ENCODE measurements around the gene OMP.

Gene OMP

DNA sequence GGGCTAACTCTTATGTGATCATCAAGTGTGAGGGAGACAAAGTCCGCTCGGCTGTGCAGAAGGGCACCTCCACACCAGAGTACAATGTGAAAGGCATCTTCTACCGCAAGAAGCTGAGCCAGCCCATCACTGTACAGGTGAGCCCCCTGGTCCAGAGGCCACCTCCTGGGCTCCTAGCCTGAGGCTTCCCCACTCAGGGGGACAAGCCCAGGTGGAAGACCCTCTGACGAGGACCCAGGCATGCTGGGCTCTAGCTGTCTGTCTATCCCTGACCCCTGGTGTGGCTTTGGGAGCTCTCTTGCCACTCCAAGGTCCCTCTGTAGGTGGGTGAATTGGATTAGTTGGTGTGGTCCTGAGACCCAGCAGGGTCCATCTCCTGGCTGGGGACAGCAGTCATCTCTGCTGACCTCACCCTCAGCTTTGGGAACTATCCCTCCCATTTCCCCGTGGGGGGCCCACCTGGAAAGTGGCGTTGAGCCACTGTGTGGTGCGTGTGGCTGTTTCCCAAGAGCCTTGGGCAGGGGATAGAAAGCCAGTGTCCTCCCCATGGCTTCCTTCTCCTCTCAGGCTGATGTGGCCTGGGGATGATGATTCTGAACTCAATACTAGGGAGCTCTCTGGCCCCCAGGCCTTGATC, 20.1 kb downstream of the OMP start:
- DNase-seq (ENCODE audit: low read depth, low spot score) = no peak

DNA sequence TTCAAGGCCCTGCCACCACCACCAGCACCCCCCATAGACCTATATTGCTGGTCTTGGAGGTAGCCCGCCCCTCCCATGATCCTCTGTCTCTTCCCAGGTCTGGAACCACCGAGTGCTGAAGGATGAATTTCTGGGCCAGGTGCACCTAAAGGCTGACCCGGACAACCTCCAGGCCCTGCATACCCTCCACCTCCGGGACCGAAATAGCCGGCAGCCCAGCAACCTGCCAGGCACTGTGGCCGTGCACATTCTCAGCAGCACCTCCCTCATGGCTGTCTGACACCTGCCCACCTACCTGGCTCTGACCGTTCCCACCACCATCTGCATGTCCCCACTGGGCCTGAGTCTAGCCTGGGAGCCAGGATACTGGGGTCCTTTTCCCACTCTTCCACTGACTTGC, 21.0 kb downstream of the OMP start:
- no peak for DNase-seq (ENCODE audit: low read depth, low spot score)

DNA sequence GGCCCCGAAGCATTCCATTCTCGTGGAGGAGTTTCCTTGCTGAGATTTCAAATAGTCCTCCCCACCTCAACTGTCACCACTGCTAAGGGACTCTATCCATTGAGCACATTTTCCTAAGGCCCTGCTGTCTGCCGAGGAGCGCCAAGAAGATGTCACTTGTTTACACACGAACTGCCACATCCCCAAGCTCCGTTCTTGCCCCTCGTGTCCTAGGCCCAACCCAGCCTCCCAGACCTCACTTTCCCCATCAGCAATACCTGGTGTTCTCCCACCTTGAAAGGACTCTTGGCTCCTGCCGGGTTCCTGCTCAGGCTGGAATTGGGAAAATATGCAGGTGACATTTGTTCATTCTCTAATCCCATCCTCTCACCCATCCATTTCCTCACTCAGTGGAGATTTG, 21.4 kb downstream of the OMP start:
- no peak for DNase-seq (ENCODE audit: low read depth, low spot score)

DNA sequence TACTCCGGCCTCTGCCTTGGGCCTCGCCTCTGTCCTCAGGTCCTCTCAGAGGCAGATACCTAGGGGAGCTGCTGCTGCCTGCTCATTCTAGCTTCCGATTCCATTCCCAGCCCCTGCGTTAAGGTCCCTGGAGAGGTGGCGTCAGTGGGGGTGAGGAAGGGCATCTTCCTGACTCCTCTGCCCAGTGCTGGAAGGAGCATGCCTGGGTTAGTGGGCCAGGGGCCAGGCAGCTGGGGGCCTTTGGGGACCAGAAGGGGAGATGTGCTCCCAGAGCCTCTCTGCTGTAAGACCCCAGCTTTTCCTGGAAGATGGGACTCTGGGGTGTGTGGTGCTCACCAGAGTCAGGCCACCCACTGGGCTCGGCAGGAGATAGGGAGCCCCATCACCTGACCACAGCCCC, 21.8 kb downstream of the OMP start:
- DNase-seq (ENCODE audit: low read depth, low spot score) = no peak

DNA sequence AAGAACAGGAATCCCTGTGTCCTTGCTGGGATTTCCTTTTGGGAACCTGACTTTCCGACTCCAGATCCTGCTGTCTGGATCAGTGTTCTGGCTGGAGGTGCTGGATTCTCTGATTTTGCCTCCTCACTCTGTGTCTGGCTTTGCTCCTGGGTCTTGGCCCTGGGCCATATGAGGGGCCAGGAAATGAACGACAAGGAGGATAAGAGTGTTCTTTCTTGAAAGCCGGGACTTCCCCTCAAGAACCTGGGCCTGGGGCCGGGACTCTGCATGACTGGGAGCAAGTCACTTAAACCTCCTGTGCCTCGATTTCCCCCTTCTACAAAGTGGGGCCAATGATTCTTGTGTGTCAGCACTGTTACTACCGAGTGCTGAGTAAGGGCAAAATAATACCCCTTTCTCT, 22.6 kb downstream of the OMP start:
- no peak for DNase-seq (ENCODE audit: low read depth, low spot score)

DNA sequence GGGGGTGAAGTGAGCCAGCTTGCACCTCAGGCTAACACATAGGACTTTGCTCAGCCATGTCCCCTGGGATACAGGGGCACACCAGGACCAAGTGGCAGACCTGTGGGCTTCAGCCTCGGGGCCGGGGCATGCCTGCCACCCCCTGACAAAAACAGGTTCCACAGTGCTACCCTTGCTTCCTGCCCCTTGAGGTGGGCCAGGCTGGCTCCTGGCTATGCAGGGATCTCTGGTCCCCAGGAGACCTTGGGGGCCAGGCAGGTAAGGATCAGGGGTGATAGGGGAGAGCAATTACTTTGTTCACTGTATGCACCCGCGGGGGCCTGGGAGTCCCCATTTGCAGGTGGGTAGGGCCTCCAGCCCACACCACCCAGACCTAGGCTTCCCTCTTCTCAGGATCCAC, 23.1 kb downstream of the OMP start:
- DNase-seq (ENCODE audit: low read depth, low spot score) = no peak

DNA sequence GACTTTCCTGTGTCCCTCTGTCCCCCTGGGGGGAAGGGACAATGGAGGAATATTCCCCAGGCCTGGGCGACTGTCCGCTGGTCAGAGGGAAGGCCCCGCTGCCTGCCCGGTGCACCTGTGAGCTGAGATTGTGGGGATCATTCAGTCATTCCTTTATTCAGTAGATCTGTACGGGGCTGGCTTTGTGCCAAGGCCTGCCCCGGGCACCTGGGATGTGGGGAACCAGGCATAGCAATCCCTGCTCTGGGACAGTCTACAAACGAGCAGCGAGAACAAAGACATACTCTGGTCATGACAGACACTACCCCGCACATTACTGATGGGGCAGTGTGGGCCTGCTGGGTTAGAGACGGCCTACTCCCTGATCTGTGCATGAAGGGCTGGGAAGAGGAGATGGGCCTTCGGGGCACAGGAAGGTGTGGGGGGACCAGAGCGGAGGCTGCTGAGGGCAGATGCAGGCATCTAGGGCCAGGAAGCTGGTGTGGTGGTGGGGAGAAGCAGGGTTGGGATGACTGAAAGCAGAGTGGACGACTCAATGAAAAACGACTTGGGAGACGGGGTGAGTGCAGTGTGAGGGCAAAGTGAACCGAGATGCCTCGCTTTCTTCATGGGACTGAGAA, 23.6 kb downstream of the OMP start:
- no peak for DNase-seq (ENCODE audit: low read depth, low spot score)

DNA sequence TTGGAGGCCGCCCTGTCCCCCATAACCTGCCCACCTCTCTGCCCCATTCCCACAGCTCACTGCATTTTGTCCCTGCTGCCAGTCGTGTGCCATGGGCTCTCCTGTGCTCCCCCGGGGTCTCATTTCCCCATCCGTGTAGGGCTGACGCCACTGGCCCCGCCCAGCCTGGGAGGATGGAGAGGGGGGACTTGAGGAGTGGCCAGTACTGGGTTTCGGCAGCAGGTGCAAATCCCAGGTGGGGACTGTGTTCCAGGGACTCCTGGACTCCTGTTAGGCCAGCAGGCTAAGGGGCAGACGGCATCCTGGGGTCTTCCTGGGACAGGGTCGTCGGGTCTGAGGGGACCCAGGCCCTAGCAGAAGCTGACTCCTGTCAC, 24.2 kb downstream of the OMP start:
- no peak for DNase-seq (ENCODE audit: low read depth, low spot score)

DNA sequence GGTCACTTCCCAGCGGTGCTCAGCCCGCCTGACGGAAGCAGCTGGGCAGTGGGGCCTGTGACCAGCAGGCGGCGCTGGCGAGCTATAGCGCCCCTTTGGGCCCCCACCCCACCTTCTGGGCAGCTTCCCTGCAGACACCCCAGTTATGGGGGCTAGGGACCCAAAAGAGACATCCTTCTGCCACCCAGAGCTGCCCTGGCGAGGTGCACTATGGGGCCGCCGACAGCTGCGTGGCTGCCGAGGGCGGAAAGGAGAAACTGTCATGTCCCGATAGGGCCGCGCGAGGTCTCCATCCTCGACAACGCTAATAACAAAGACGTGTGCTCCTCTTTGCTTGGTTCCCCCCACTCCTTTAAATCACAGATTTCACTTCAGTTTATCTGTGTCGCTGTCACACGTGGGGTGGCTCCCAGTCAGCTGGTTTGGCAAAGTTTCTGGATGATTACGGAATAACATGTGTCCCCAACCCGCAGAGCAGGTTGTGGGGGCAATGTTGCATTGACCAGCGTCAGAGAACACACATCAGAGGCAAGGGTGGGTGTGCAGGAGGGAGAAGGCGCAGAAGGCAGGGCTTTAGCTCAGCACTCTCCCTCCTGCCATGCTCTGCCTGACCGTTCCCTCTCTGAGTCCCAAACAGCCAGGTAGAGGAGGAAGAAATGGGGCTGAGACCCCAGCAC, 24.7 kb downstream of the OMP start:
- DNase-seq (ENCODE audit: low read depth, low spot score) = peak; percentile 17

DNA sequence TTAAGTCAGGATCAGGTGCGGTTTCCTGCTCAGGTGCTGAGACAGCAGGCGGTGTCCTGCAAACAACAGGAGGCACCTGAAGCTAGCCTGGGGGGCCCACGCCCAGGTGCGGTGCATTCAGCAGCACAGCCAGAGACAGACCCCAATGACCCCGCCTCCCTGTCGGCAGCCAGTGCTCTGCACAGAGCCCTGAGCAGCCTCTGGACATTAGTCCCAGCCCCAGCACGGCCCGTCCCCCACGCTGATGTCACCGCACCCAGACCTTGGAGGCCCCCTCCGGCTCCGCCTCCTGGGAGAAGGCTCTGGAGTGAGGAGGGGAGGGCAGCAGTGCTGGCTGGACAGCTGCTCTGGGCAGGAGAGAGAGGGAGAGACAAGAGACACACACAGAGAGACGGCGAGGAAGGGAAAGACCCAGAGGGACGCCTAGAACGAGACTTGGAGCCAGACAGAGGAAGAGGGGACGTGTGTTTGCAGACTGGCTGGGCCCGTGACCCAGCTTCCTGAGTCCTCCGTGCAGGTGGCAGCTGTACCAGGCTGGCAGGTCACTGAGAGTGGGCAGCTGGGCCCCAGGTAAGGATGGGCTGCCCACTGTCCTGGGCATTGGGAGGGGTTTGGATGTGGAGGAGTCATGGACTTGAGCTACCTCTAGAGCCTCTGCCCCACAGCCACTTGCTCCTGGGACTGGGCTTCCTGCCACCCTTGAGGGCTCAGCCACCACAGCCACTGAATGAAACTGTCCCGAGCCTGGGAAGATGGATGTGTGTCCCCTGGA, 25.5 kb downstream of the OMP start, which contains the start of gene MYO7A:
TSS of gene MYO7A (plus strand) at position 327 of the 772 bp plus-strand sequence. CDS start 2,389 bp downstream, outside the sequence.
- no peak for DNase-seq (ENCODE audit: low read depth, low spot score)

DNA sequence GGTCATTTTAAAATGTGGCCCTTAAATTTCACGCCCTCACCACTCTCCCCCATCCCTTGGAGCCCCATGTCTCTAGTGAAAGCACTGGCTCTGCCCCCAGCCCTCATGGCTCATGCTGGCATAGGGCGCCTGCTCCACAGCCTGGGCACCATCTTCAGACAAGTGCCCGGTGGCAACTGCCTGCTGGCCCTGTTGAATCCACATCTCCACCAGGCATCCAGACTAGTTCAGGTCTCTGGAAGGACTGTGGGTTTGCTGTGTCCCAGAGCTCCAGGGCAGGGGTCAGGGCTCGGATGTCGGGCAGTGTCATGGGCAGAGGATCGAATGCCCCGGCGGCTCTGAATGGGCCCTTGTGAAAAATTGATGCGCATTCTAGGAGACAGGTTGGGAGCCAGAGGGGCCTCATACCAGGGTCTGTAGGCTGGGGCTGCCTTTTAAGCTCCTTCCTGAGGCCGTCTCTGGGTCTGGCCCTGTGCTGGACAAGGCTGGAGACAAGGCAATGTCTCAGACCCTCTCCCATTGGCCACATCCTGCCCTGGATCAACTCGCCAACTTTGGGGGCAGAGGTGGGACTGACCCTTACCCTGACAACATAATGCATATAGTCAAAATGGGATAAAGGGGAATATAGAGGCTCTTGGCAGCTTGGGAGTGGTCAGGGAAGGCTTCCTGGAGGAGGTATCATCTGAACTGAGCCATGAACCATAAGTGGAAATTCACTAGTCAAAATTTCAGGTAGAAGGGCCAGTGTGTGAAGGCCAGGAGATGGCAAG, 26.6 kb downstream of the OMP start:
- DNase-seq (ENCODE audit: low read depth, low spot score) = no peak

DNA sequence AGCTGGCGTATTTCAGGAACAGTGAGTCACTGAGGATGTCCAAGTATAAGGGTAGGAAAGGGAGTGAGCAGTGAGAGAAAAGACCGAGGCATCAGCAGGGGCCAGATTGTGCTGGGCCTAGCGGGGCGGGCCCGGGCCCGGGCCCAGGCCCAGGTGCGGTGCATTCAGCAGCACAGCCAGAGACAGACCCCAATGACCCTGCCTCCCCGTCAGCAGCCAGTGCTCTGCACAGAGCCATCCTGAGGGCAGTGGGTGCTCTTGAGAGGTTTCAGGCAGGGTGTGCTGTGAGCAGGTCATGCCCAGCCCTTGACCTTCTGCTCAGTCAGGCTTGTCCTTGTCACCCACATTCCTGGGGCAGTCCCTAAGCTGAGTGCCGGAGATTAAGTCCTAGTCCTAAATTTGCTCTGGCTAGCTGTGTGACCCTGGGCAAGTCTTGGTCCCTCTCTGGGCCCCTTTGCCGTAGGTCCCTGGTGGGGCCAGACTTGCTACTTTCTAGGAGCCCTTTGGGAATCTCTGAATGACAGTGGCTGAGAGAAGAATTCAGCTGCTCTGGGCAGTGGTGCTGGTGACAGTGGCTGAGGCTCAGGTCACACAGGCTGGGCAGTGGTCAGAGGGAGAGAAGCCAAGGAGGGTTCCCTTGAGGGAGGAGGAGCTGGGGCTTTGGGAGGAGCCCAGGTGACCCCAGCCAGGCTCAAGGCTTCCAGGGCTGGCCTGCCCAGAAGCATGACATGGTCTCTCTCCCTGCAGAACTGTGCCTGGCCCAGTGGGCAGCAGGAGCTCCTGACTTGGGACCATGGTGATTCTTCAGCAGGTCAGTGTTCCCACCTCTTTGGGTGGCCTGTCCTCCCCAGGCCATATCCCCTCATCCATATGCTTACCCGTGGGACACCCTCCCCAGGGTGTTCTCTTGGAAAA, 27.5 kb downstream of the OMP start:
- no peak for DNase-seq (ENCODE audit: low read depth, low spot score)

DNA sequence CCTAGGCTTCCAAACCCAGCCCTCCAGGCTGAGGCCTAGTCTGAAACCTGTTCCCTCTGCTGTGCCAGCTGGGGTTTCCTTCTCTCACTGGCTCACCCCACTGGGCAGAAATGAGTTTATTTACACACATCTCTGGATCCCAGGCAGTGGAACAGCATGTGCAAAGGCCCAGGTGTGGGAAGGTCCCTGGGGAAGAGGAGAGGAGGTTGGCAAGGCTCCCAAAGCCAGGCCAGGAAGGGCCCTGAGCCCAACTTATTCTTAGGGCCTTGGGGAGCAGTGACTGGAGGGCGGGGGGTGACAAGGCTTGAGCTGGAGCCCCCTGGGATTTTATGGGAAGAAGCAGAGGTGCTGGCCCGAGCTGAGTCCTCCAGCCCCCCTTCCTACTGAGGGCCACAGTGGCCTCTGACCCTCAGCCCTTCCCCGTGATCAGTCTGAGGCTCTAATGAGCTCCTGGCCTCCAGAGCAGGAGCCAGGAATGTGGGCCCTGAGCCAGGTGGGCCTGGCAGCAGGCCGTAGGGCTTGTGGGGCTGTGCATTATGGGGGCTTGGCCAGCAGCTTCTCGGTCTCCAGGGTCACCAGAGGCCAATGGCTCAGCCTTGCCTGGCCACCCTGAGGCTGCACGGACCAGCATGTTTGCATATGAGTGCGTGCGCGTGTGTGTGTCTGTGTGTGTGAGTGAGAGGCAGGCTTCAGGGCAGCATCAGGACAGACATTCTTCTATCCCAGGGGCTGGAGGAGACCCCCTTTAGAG, 28.3 kb downstream of the OMP start:
- no peak for DNase-seq (ENCODE audit: low read depth, low spot score)

DNA sequence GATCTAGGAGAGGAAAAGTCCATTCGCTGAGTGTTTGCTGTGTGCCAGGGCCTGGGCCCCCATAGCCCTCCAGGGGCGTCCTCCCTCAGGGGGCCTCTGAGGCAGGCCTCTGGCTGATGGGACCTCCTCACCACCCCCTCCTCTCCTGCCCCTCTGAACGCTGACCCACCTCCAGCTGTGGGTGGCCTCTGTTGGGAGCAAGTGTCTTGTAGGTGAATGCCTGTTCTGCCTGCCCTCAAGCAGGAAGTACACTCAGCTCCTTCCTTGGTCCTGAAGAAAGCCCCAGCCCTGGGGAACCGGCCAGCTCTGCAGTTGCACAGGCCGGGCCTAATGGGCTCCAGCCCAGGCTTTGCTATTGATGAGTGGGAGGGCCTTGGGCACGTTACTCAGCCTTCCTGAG, 28.9 kb downstream of the OMP start:
- DNase-seq (ENCODE audit: low read depth, low spot score) = no peak

DNA sequence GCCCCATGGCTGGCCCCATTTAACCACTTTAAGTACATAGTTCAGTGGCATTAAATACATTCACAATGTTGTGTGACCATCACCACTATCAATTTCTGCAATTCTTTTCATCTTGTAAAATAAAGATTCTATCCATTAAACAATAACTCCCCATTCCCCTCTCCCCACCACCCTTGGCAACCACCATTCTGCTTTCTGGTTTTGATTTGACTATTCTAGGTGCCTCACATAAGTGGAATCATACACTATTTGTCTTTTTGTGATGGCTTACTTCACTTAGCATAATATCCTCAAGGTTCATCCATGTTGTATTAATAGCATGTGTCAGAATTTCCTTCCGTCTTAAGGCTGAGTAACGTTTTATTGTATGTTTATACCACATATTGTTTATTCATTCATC, 32.4 kb downstream of the OMP start:
- no peak for DNase-seq (ENCODE audit: low read depth, low spot score)

DNA sequence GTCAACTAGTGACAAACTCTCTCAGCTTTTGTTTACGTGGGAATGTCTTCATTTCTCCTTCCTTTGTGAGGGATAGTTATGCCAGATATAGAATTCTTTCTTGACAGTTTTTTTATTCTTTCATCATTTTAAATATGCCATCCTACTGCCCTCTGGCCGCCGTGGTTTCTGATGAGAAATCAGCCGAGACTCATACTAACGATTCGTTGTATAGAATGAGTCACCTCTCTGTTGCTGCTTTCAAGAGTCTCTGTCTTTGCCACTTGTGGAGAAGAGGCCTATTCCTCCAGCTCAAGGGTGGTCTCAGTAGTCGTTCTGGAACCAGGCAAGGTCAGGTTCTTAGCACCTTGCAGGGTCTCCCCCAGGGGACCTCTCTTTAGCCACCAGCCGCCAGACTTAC, 33.4 kb downstream of the OMP start:
- DNase-seq (ENCODE audit: low read depth, low spot score) = no peak

DNA sequence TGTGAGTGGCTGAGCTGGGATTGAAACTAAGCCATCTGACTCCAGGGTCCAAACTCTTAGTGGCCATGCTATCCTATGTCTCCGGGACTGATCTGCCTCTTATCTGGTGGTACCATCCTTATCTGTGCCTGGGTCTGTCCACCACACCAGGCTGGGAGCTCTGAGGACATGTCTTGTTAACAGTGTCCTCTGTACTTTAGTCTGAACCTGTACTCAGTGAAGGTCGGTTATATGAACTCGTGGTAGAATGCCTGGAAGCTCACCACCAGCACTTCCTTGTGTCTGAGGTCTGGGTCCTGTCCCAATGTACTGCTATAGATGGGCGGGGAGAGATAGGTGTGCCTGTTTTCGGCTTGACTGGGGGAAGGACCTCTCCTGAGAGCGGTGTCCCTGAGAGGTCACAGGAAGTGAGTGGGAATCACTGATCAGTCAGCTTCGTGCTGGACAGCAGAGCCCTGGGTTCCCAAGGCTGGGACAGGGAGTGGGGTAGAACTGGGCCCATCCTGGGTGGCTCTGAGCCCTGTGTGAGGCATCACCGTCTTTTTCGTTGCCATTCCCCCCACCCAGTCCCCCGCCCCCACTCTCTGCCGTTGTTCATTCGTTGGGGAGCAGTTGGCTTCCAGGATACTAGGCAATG, 34.3 kb downstream of the OMP start:
- DNase-seq (ENCODE audit: low read depth, low spot score) = no peak

DNA sequence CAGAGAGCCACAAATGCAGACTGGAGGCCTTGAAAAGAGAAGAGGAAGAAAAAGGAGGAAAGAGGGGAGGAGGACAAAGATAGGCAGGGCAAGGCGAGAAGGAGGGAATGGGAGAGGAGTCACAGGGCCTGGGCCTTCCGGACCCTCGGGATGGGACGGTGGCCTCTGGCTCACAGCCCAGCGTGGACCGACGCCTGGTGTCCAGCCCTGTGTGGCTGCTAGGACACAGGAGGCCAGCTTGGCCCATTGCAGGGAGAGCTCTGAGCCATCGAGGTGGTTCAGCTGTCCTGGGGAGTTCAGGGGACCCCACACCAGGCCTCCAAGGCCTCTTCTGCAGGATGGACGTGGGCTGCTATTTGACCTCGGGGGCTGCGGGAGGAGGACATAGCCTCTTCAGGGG, 34.8 kb downstream of the OMP start:
- no peak for DNase-seq (ENCODE audit: low read depth, low spot score)

DNA sequence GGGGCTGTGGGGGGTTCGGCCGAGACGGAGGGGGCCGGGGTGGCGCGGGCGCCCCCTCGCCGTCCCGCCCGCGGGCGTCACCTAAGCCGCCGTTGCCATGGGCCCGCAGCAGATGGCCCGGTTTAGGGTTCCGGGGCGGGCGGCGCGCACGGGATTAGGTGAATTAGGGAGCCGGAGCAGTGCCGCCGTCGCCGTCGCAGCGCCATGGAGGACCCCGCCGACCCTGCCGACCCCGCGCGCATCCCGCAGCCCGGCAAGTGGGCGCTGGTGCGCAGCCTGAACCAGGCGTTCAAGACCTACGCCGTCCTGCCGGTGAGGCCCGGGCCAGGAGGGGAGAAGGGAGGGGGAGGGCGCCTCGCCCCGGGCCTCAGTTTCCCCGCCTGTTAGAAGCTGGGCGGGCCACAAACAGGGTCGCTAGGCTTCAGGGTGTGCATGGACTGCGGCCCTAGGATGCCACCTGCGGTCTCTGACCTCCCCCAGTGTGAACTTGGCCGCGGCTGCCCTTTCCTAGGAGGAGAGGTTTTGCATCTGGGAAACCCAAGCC, 35.5 kb downstream of the OMP start:
- DNase-seq (ENCODE audit: low read depth, low spot score) = no peak
